ENCODE measurements around the gene RFNG. TPM values are rescaled to one million over a fixed set of nuclear protein-coding genes. Genes with fewer than 3 reads are reported as not detected.

Gene RFNG
- total and polyA plus RNA-seq, 2 of the 13 experiments (the other 11 are each of a cell fraction or from before 2014, with no cell fraction given) = 61.4 to 64.0 TPM

- peak; percentile 51; the same call in 1 of the 2 replicates for TF ChIP-seq UBTF (CRISPR knock-in tag; IDR thresholded peaks at IDR 0.05)
- TF ChIP-seq PRPF4 (IDR thresholded peaks at IDR 0.05; ENCODE audit: low read depth, low read length, poor library complexity, severe bottlenecking) = no peak
- TF ChIP-seq FOSL2 (CRISPR knock-in tag; IDR thresholded peaks at IDR 0.05) = peak; percentile 53
- TF ChIP-seq ZNF569 (CRISPR knock-in tag; IDR thresholded peaks at IDR 0.05; ENCODE audit: borderline replicate concordance) = no peak
- TF ChIP-seq HMG20B (CRISPR knock-in tag; conservative IDR thresholded peaks at IDR 0.05) = no peak
- TF ChIP-seq CREM (IDR thresholded peaks at IDR 0.05) = peak; percentile 90
- TF ChIP-seq CREM (CRISPR knock-in tag; IDR thresholded peaks at IDR 0.05) = no peak
- TF ChIP-seq CC2D1A (CRISPR knock-in tag; IDR thresholded peaks at IDR 0.05) = no peak
- peak; percentile 41; the same call in 1 of the 2 replicates for TF ChIP-seq NFIC (IDR thresholded peaks at IDR 0.05; ENCODE audit: low read length)
- TF ChIP-seq ZNF552 (CRISPR knock-in tag; IDR thresholded peaks at IDR 0.05; ENCODE audit: borderline replicate concordance) = no peak
- no peak for TF ChIP-seq ZNF10 (CRISPR knock-in tag; IDR thresholded peaks at IDR 0.05; ENCODE audit: borderline replicate concordance, low read depth)
- peak; percentile 81 for TF ChIP-seq GATAD2A (CRISPR knock-in tag; IDR thresholded peaks at IDR 0.05)
- TF ChIP-seq SP2 (CRISPR knock-in tag; IDR thresholded peaks at IDR 0.05) = no peak
- peak; percentile 15; the same call in 1 of the 2 replicates for TF ChIP-seq STAG1 (CRISPR knock-in tag; IDR thresholded peaks at IDR 0.05)
- TF ChIP-seq ZNF44 (CRISPR knock-in tag; IDR thresholded peaks at IDR 0.05) = no peak
- no peak for TF ChIP-seq ZNF3 (CRISPR knock-in tag; IDR thresholded peaks at IDR 0.05)
- TF ChIP-seq RORA (CRISPR knock-in tag; IDR thresholded peaks at IDR 0.05) = no peak
- TF ChIP-seq ZNF777 (CRISPR knock-in tag; IDR thresholded peaks at IDR 0.05) = no peak
- TF ChIP-seq FOXC1 (CRISPR knock-in tag; IDR thresholded peaks at IDR 0.05; ENCODE audit: borderline replicate concordance) = no peak
- TF ChIP-seq ZNF784 (CRISPR knock-in tag; IDR thresholded peaks at IDR 0.05; ENCODE audit: borderline replicate concordance) = no peak
- no peak for TF ChIP-seq POLR2A (IDR thresholded peaks at IDR 0.05; ENCODE audit: insufficient read depth in 1 of 2, low read depth in 2 of 2, low read length in 2 of 2)
- no peak for TF ChIP-seq ZNF180 (CRISPR knock-in tag; IDR thresholded peaks at IDR 0.05; ENCODE audit: borderline replicate concordance, low read depth)
- TF ChIP-seq NR2F2 (IDR thresholded peaks at IDR 0.05; ENCODE audit: borderline replicate concordance, low read depth) = peak; percentile 33; the same call in 1 of the 2 replicates
- TF ChIP-seq ZNF558 (CRISPR knock-in tag; IDR thresholded peaks at IDR 0.05; ENCODE audit: borderline replicate concordance) = no peak
- TF ChIP-seq ZNF781 (CRISPR knock-in tag; IDR thresholded peaks at IDR 0.05; ENCODE audit: borderline replicate concordance, not compliant biosample characterization) = no peak
- peak; percentile 88 for TF ChIP-seq SRSF1 (optimal IDR thresholded peaks at IDR 0.05; ENCODE audit: low read depth, low read length)
- TF ChIP-seq NR0B2 (CRISPR knock-in tag; IDR thresholded peaks at IDR 0.05) = no peak
- TF ChIP-seq, protein P1, sequence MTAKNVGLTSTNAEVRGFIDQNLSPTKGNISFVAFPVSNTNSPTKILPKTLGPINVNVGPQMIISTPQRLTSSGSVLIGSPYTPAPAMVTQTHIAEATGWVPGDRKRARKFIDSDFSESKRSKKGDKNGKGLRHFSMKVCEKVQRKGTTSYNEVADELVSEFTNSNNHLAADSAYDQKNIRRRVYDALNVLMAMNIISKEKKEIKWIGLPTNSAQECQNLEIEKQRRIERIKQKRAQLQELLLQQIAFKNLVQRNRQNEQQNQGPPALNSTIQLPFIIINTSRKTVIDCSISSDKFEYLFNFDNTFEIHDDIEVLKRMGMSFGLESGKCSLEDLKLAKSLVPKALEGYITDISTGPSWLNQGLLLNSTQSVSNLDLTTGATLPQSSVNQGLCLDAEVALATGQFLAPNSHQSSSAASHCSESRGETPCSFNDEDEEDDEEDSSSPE (CRISPR knock-in tag; IDR thresholded peaks at IDR 0.05) = no peak
Observed at GRCh38 chr17:82015311-82015971, 36.2 kb downstream of the RFNG start (continued).
